ENCODE data around the gene GABRG1. TPM values are rescaled to one million over a fixed set of nuclear protein-coding genes. Genes with fewer than 3 reads are reported as not detected.

GABRG1 gene
- total and polyA plus RNA-seq, 9 donors = 0.13 to 5.1 (median 0.77) TPM

- DNase-seq = no peak
- H3K9me3 ChIP-seq = no peaks in the 10 kb centered on the region
- no peak overlapping the region for H3K4me3 ChIP-seq
- no peaks in the 10 kb centered on the region for H3K27me3 ChIP-seq
- H3K4me1 ChIP-seq (ENCODE audit: insufficient read depth) = no peaks in the 10 kb centered on the region
- intact Hi-C loops (cut with DNase I) = no loop called here
- WGBS, 3 donors = 74 to 76% (median 76%) methylated on average over 5 of the region's 5 CpGs
- no peak for TF ChIP-seq POLR2A (IDR thresholded peaks at IDR 0.05)
- no peak for TF ChIP-seq CTCF (IDR thresholded peaks at IDR 0.05)
- no peak for TF ChIP-seq EP300 (IDR thresholded peaks at IDR 0.05)
- no peaks in the 10 kb centered on the region for H3K36me3 ChIP-seq
- H3K27ac ChIP-seq = no peak overlapping the region
Observed at GRCh38 chr4:46081674-46082073, 42.2 kb downstream of the GABRG1 start.

GRCh38 chr4:46081248-46081647 lies 42.6 kb downstream of the GABRG1 start:
- intact Hi-C loops (cut with DNase I) = no loop called here
- Histone ChIP-seq H3K4me1 (ENCODE audit: insufficient read depth) (no peaks in the 10 kb centered on the region), H3K4me3 (no peak overlapping the region), H3K9me3 (no peaks in the 10 kb centered on the region), H3K27ac (no peak overlapping the region), H3K27me3 (no peaks in the 10 kb centered on the region), H3K36me3 (no peaks in the 10 kb centered on the region)
- no peak for DNase-seq
- TF ChIP-seq POLR2A (IDR thresholded peaks at IDR 0.05) = no peak
- TF ChIP-seq CTCF (IDR thresholded peaks at IDR 0.05) = no peak
- TF ChIP-seq EP300 (IDR thresholded peaks at IDR 0.05) = no peak

- Histone ChIP-seq H3K4me1 (ENCODE audit: insufficient read depth) (no peaks in the 10 kb centered on the region), H3K27ac (no peak overlapping the region), H3K36me3 (no peaks in the 10 kb centered on the region), H3K4me3 (no peak overlapping the region), H3K9me3 (no peaks in the 10 kb centered on the region), H3K27me3 (no peaks in the 10 kb centered on the region)
- TF ChIP-seq EP300 (IDR thresholded peaks at IDR 0.05) (no peak), CTCF (IDR thresholded peaks at IDR 0.05) (no peak), POLR2A (IDR thresholded peaks at IDR 0.05) (no peak)
- intact Hi-C loops (cut with DNase I) = no loop called here
- DNase-seq = no peak
Observed at GRCh38 chr4:46073778-46074177, 50.1 kb downstream of the GABRG1 start.

GRCh38 chr4:46051392-46051791 lies 72.5 kb downstream of the GABRG1 start:
- TF ChIP-seq POLR2A (IDR thresholded peaks at IDR 0.05) = no peak
- TF ChIP-seq CTCF (IDR thresholded peaks at IDR 0.05) = no peak
- no peak for TF ChIP-seq EP300 (IDR thresholded peaks at IDR 0.05)

GRCh38 chr4:46032056-46032455 lies 91.8 kb downstream of the GABRG1 start:
- Histone ChIP-seq H3K27ac (no peak overlapping the region), H3K36me3 (no peaks in the 10 kb centered on the region), H3K4me1 (ENCODE audit: insufficient read depth) (no peaks in the 10 kb centered on the region), H3K9me3 (no peaks in the 10 kb centered on the region), H3K27me3 (no peaks in the 10 kb centered on the region), H3K4me3 (no peak overlapping the region)
- DNase-seq = no peak
- intact Hi-C loops (cut with DNase I) = no loop called here
- WGBS, 3 donors = 44 to 61% (median 54%) methylated on average over 1 of the region's 1 CpG
- TF ChIP-seq POLR2A (IDR thresholded peaks at IDR 0.05) (no peak), CTCF (IDR thresholded peaks at IDR 0.05) (no peak), EP300 (IDR thresholded peaks at IDR 0.05) (no peak)

More at GRCh38 chr4:46051392-46051791, 72.5 kb downstream of the GABRG1 start:
- H3K36me3 ChIP-seq = no peaks in the 10 kb centered on the region
- intact Hi-C loops (cut with DNase I) = no loop called here
- H3K27me3 ChIP-seq = no peaks in the 10 kb centered on the region
- DNase-seq = no peak
- H3K9me3 ChIP-seq = no peaks in the 10 kb centered on the region
- no peaks in the 10 kb centered on the region for H3K4me1 ChIP-seq (ENCODE audit: insufficient read depth)
- no peak overlapping the region for H3K4me3 ChIP-seq
- WGBS, 3 donors = 85 to 90% (median 85%) methylated on average over 2 of the region's 2 CpGs
- no peak overlapping the region for H3K27ac ChIP-seq
